Measurements from ENCODE around the gene LRRC8D. TPM values are rescaled to one million over a fixed set of nuclear protein-coding genes. Genes with fewer than 3 reads are reported as not detected.

The LRRC8D gene
- polyA plus RNA-seq, 2 of the 4 experiments (the other 2 are of a cell fraction), result 41.8 to 76.7 TPM

- TF ChIP-seq USF2 (IDR thresholded peaks at IDR 0.05), result peak; percentile 83
- TF ChIP-seq POLR2AphosphoS2 (conservative IDR thresholded peaks at IDR 0.05; ENCODE audit: low read length), result no peak
- no peak for TF ChIP-seq PBX3 (IDR thresholded peaks at IDR 0.05)
These were observed 132.3 kb downstream of the LRRC8D start (continued) for GRCh38 chr1:89953131-89953626.

GRCh38 chr1:89953929-89954328, 133.1 kb downstream of the LRRC8D start:
- no peak for FAIRE-seq
- ChIA-PET CTCF (interaction anchor here (1.0 to 1.9 kb wide), 4 partner anchors 9 to 113 kb away, joined by 3 to 9 read pairs (median 4); no protein-coding TSS in a partner anchor), POLR2A (no interaction called here)
- peaks cover 71% of the 10 kb centered on the region for H3K4me1 ChIP-seq
- H3K4me2 ChIP-seq, result peak overlapping the region; percentile 60
- TF ChIP-seq HOXB5 (CRISPR knock-in tag; IDR thresholded peaks at IDR 0.05), result no peak
- DNase-seq (ENCODE audit: low read depth in 1 of 2, low spot score in 1 of 2), result no peak
- H3K4me3 ChIP-seq, result no peak overlapping the region
- 94% methylated on average over 1 of the region's 1 CpG for WGBS (ENCODE audit: missing lambda C conversion rate)
- H3K27ac ChIP-seq, result peak overlapping the region; percentile 72 to 84
- no peak for ATAC-seq
- H3K9me3 ChIP-seq, result no peaks in the 10 kb centered on the region

GRCh38 chr1:89954401-89954800, 133.6 kb downstream of the LRRC8D start:
- peaks cover 4% of the 10 kb centered on the region; the same call in 1 of the 3 replicates for H3K9me3 ChIP-seq
- ATAC-seq, result no peak
- no peak for TF ChIP-seq NFE2L2 (conservative IDR thresholded peaks at IDR 0.05; ENCODE audit: low read length)
- no peak for TF ChIP-seq USF2 (IDR thresholded peaks at IDR 0.05)
- TF ChIP-seq SREBF2 (IDR thresholded peaks at IDR 0.05), result no peak
- no peak for TF ChIP-seq NR3C1 (IDR thresholded peaks at IDR 0.05)
- TF ChIP-seq CHD4 (IDR thresholded peaks at IDR 0.05; ENCODE audit: borderline replicate concordance), result no peak
- no peak for TF ChIP-seq EP300 (IDR thresholded peaks at IDR 0.05)
- no peak for TF ChIP-seq FOSB (CRISPR knock-in tag; IDR thresholded peaks at IDR 0.05)
- no peak for TF ChIP-seq HOXB5 (CRISPR knock-in tag; IDR thresholded peaks at IDR 0.05)
- TF ChIP-seq FOXS1 (CRISPR knock-in tag; IDR thresholded peaks at IDR 0.05), result no peak
- no peak for TF ChIP-seq MYC (IDR thresholded peaks at IDR 0.05; ENCODE audit: borderline replicate concordance, low read length)
- no peak for TF ChIP-seq ZFP36 (IDR thresholded peaks at IDR 0.05; ENCODE audit: borderline replicate concordance, partially characterized antibody)
- no peak for TF ChIP-seq KDM1A (IDR thresholded peaks at IDR 0.05; ENCODE audit: low read depth)
- TF ChIP-seq KDM5A (IDR thresholded peaks at IDR 0.05), result no peak
- TF ChIP-seq JUNB (IDR thresholded peaks at IDR 0.05), result no peak
- TF ChIP-seq CBX2 (IDR thresholded peaks at IDR 0.05; ENCODE audit: borderline replicate concordance, low read depth), result no peak
- no peak overlapping the region for H3K4me2 ChIP-seq
- 91% methylated on average over 1 of the region's 1 CpG for WGBS (ENCODE audit: missing lambda C conversion rate)
- H3K4me3 ChIP-seq, result no peak overlapping the region
- no peak for DNase-seq (ENCODE audit: low read depth in 1 of 2, low spot score in 1 of 2)
- ChIA-PET CTCF (interaction anchor here (1.0 to 1.9 kb wide), 4 partner anchors 17 to 114 kb away, joined by 3 to 9 read pairs (median 4); no protein-coding TSS in a partner anchor), POLR2A (no interaction called here)
- no peak for FAIRE-seq
- peak overlapping the region; percentile 72 to 84; a peak in 5 of 6 replicates for H3K27ac ChIP-seq
- H3K4me1 ChIP-seq, result peaks cover 71% of the 10 kb centered on the region

GRCh38 chr1:89955311-89956205, 134.7 kb downstream of the LRRC8D start:
- ATAC-seq (no peak), DNase-seq (ENCODE audit: low read depth in 1 of 2, low spot score in 1 of 2) (no peak), FAIRE-seq (no peak)
- Histone ChIP-seq H3K4me2 (no peak overlapping the region), H3K9me3 (peaks cover 6% of the 10 kb centered on the region; the same call in 1 of the 3 replicates), H3K27ac (peak overlapping the region in 1 of 2 experiments; percentile 84; a peak in 3 of 6 replicates), H3K4me3 (no peak overlapping the region), H3K4me1 (peaks cover 59% of the 10 kb centered on the region)
- CTCF ChIA-PET, result interaction anchor here (1.3 to 1.5 kb wide), 2 partner anchors 16 to 32 kb away, joined by 3 read pairs; no protein-coding TSS in a partner anchor
- POLR2A ChIA-PET, result no interaction called here
- 90% methylated on average over 7 of the region's 7 CpGs for WGBS (ENCODE audit: missing lambda C conversion rate)
- no peak for TF ChIP-seq TP53 (CRISPR knock-in tag; IDR thresholded peaks at IDR 0.05)
- no peak for TF ChIP-seq MYC (IDR thresholded peaks at IDR 0.05; ENCODE audit: borderline replicate concordance, low read length)
- no peak for TF ChIP-seq CBX2 (IDR thresholded peaks at IDR 0.05; ENCODE audit: borderline replicate concordance, low read depth)
- no peak for TF ChIP-seq NPAS2 (CRISPR knock-in tag; IDR thresholded peaks at IDR 0.05; ENCODE audit: borderline replicate concordance)
- no peak for TF ChIP-seq POLR2AphosphoS2 (conservative IDR thresholded peaks at IDR 0.05; ENCODE audit: low read length)
